C4-2B (cell line): ENCODE measurements around the gene POLR2L.

Experiments
- ZFX ChIP-seq: fragments of 450-650 bp; IDR thresholded peaks from 2 replicates; pipeline ENCODE4 v1.6.1; 2017
- TF ChIP-seq, protein P1 (sequence below): fragments of 450-650 bp; conservative IDR thresholded peaks from 2 replicates; pipeline ENCODE4 v1.5.1; 2017; ENCODE audit warnings: mild to moderate bottlenecking

DNA sequence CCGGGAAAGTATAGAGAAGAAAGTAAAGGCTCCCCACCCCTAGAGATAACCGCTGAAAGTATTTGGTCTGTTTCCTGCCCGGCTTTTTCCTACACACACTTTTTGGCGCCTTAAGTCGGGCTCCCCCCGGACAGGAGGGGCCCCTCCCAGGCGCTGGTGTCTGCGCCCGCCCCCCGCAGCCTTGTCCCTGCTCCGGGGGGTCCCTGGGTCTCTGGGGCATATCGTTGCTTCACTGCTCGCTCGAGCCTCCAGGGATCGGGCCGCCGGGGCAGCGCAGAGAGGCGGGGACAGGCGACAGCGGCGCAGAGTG lies 15.5 kb downstream of the POLR2L start:
- TF ChIP-seq, protein P1, sequence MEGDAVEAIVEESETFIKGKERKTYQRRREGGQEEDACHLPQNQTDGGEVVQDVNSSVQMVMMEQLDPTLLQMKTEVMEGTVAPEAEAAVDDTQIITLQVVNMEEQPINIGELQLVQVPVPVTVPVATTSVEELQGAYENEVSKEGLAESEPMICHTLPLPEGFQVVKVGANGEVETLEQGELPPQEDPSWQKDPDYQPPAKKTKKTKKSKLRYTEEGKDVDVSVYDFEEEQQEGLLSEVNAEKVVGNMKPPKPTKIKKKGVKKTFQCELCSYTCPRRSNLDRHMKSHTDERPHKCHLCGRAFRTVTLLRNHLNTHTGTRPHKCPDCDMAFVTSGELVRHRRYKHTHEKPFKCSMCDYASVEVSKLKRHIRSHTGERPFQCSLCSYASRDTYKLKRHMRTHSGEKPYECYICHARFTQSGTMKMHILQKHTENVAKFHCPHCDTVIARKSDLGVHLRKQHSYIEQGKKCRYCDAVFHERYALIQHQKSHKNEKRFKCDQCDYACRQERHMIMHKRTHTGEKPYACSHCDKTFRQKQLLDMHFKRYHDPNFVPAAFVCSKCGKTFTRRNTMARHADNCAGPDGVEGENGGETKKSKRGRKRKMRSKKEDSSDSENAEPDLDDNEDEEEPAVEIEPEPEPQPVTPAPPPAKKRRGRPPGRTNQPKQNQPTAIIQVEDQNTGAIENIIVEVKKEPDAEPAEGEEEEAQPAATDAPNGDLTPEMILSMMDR = no peak
- TF ChIP-seq ZFX = no peak
